HCT116 (cell line): ENCODE data around the gene TENT4A. TPM values are rescaled to one million over a fixed set of nuclear protein-coding genes. Genes with fewer than 3 reads are reported as not detected.

Source experiments
- ATAC-seq: fragments of 200-7000 bp; cut with Tn5 transposase; 2 replicates; pipeline ENCODE4 v1.9.1; 2020; ENCODE audit warnings: mild to moderate bottlenecking, moderate library complexity
- BruUV-seq: library from RNA; stranded (reverse); fragments of 400-500 nt; replicated peaks from 2 replicates; lab custom pipeline; 2021; lab: Mats Ljungman, UMichigan
- CTCF ChIA-PET: fragments of 300-600 bp; sonication (Branson Sonifier 250); formaldehyde crosslinking; loops from one replicate; lab custom pipeline; 2021; ENCODE audit warnings: antibody characterized with exemption; lab: Charles Lee
- POLR2A ChIA-PET: fragments of 300-600, 350-600 bp; sonication (Branson Sonifier 250); formaldehyde crosslinking; loops from one replicate; lab custom pipeline; 2021; ENCODE audit warnings: antibody characterized with exemption; lab: Charles Lee
- RAD21 ChIA-PET, 2 experiments: fragments of 300-600 bp; sonication (Branson Sonifier 250); formaldehyde crosslinking; loops; one replicate each; lab custom pipeline; 2023; ENCODE audit warnings: low total read pairs in 2 of 2; ENCODE audit not compliant: uncharacterized antibody in 2 of 2, unreplicated experiment in 2 of 2, low non-redundant PET in 1 of 2; lab: Charles Lee
- DNase-seq: peaks from one replicate; pipeline ENCODE4 v3.0.0-alpha.2; 2010; ENCODE audit warnings: low read depth, low spot score
- H2AFZ ChIP-seq: fragments of 200-600 bp; shearing (Covaris generic), sonication (generic); 2 replicates; pipeline ENCODE4 v1.6.1; 2017; ENCODE audit warnings: low read depth, mixed run types, mixed read lengths, antibody characterized with exemption, low read length; ENCODE audit not compliant: poor library complexity, severe bottlenecking
- H3K27ac ChIP-seq: 2 replicates; pipeline ENCODE4 v1.5.1; 2012; ENCODE audit warnings: low read depth, low read length
- H3K27me3 ChIP-seq: fragments of 200-600 bp; sonication (generic); 2 replicates; pipeline ENCODE4 v1.6.1; 2016; ENCODE audit warnings: mixed run types, low read length, mixed read lengths; ENCODE audit not compliant: insufficient read depth
- H3K36me3 ChIP-seq, 2 experiments: fragments of 200-500 bp in 1 of 2; fragments of 200-600 bp in 1 of 2; sonication (Bioruptor generic) in 1 of 2; sonication (generic) in 1 of 2; 2 replicates each; pipeline versions ENCODE4 v1.5.1 to v1.6.1; 2014 to 2016; ENCODE audit warnings: low read length in 2 of 2, inconsistent platforms in 1 of 2, mixed read lengths in 1 of 2, mixed run types in 1 of 2; ENCODE audit not compliant: insufficient read depth in 2 of 2, control insufficient read depth in 1 of 2
- H3K4me1 ChIP-seq, 2 experiments: fragments of 200-600 bp in 1 of 2; sonication (generic) in 1 of 2; 2 replicates each; pipeline versions ENCODE4 v1.5.1 to v1.6.1; 2012 to 2017; ENCODE audit warnings: low read length in 2 of 2, inconsistent platforms in 1 of 2, mild to moderate bottlenecking in 1 of 2, mixed read lengths in 1 of 2, mixed run types in 1 of 2, moderate library complexity in 1 of 2; ENCODE audit not compliant: insufficient read depth in 2 of 2, control insufficient read depth in 1 of 2
- H3K4me2 ChIP-seq: fragments of 200-600 bp; sonication (generic); 2 replicates; pipeline ENCODE4 v1.6.1; 2017; ENCODE audit warnings: mixed run types, low read length, mixed read lengths
- H3K4me3 ChIP-seq, 2 experiments: fragments of 200-600 bp in 1 of 2; sonication (generic) in 1 of 2; replicated peaks in 1 of 2; 2 replicates each; pipeline ENCODE4 v1.5.1; 2011 to 2016; ENCODE audit warnings: low read length in 2 of 2, control low read depth in 1 of 2, low read depth in 1 of 2, mild to moderate bottlenecking in 1 of 2, mixed read lengths in 1 of 2, mixed run types in 1 of 2
- H3K79me2 ChIP-seq: fragments of 200-600 bp; sonication (generic); 2 replicates; pipeline ENCODE4 v1.6.1; 2017; ENCODE audit warnings: mild to moderate bottlenecking, mixed run types, low read length, moderate library complexity, mixed read lengths; ENCODE audit not compliant: insufficient read depth
- H3K9ac ChIP-seq: fragments of 200-600 bp; sonication (generic); 2 replicates; pipeline ENCODE4 v1.6.1; 2016; ENCODE audit warnings: low read length, mixed read lengths
- H3K9me2 ChIP-seq: fragments of 200-600 bp; sonication (generic), shearing (Covaris generic); 2 replicates; pipeline ENCODE4 v1.6.1; 2017; ENCODE audit warnings: mixed run types, mild to moderate bottlenecking, moderate library complexity; ENCODE audit not compliant: insufficient read depth
- H3K9me3 ChIP-seq, 2 experiments: fragments of 200-500 bp in 1 of 2; fragments of 200-600 bp in 1 of 2; sonication (Bioruptor generic) in 1 of 2; sonication (generic) in 1 of 2; 2 replicates each; pipeline ENCODE4 v1.6.1; 2014 to 2017; ENCODE audit warnings: low read length in 2 of 2, mixed read lengths in 2 of 2, inconsistent platforms in 1 of 2, low read depth in 1 of 2, mild to moderate bottlenecking in 1 of 2, mixed run types in 1 of 2, moderate library complexity in 1 of 2; ENCODE audit not compliant: control insufficient read depth in 1 of 2, insufficient read depth in 1 of 2
- H4K20me1 ChIP-seq: fragments of 200-600 bp; sonication (generic), shearing (Covaris generic); 2 replicates; pipeline ENCODE4 v1.6.1; 2017; ENCODE audit warnings: mixed run types, mild to moderate bottlenecking, moderate library complexity; ENCODE audit not compliant: insufficient read depth
- ELF1 ChIP-seq: IDR thresholded peaks from 2 replicates; pipeline ENCODE4 v1.6.1; 2012; ENCODE audit warnings: low read depth, borderline replicate concordance
- POLR2A ChIP-seq: IDR thresholded peaks from 2 replicates; pipeline ENCODE4 v1.7.0; 2011; ENCODE audit warnings: borderline replicate concordance; ENCODE audit not compliant: insufficient read depth, insufficient read length; ENCODE audit errors: extremely low read depth
- POLR2AphosphoS5 ChIP-seq: IDR thresholded peaks from 2 replicates; pipeline ENCODE4 v1.6.1; 2011; ENCODE audit warnings: mild to moderate bottlenecking, low read depth, low read length, moderate library complexity
- RAD21 ChIP-seq: IDR thresholded peaks from 2 replicates; pipeline ENCODE4 v1.6.1; 2012; ENCODE audit warnings: low read depth, mild to moderate bottlenecking
- SIN3A ChIP-seq: IDR thresholded peaks from 2 replicates; pipeline ENCODE4 v1.6.1; 2012; ENCODE audit warnings: low read depth
- SP1 ChIP-seq: IDR thresholded peaks from 2 replicates; pipeline ENCODE4 v1.6.1; 2012; ENCODE audit warnings: low read depth
- TCF7L2 ChIP-seq: IDR thresholded peaks from 2 replicates; pipeline ENCODE4 v1.7.0; 2011; ENCODE audit warnings: borderline replicate concordance, inconsistent platforms; ENCODE audit not compliant: insufficient read depth, insufficient read length; ENCODE audit errors: extremely low read depth
- ZFX ChIP-seq: fragments of 450-650 bp; IDR thresholded peaks from 2 replicates; pipeline ENCODE4 v1.6.1; 2017
- intact Hi-C: fragments of 100-400 bp; cut with micrococcal nuclease; formaldehyde crosslinking; loops from 2 replicates; pipeline ENCODE4 v1.10.0; 2022
- total RNA-seq: library from RNA; stranded (reverse); gene quantifications from one replicate; pipeline ENCODE4 v1.2.1, GENCODE V29; 2021; ENCODE audit not compliant: unreplicated experiment
- TF ChIP-seq, protein P1 (sequence below): IDR thresholded peaks from 2 replicates; pipeline ENCODE4 v1.6.1; 2011; ENCODE audit warnings: mild to moderate bottlenecking, low read length, moderate library complexity; ENCODE audit not compliant: insufficient replicate concordance; ENCODE audit errors: extremely low read depth
- TF ChIP-seq, protein P2 (sequence below): IDR thresholded peaks from 2 replicates; pipeline ENCODE4 v1.6.1; 2012; ENCODE audit warnings: low read depth
- TF ChIP-seq, protein P3 (sequence below), 3 experiments: fragments of 200-600 bp in 1 of 3; sonication (generic) in 1 of 3; IDR thresholded peaks in 2 of 3; conservative IDR thresholded peaks in 1 of 3; 2 replicates each; pipeline ENCODE4 v1.5.1; 2012 to 2017; ENCODE audit warnings: low read depth in 2 of 3, low read length in 2 of 3, antibody characterized with exemption in 1 of 3, borderline replicate concordance in 1 of 3, control low read depth in 1 of 3, mild to moderate bottlenecking in 1 of 3, mixed read lengths in 1 of 3, mixed run types in 1 of 3, moderate library complexity in 1 of 3; ENCODE audit not compliant: insufficient read depth in 1 of 3
- TF ChIP-seq, protein P4 (sequence below): IDR thresholded peaks from 2 replicates; pipeline ENCODE4 v1.6.1; 2012

The TENT4A gene
- total RNA-seq, 1 experiment from 2014 or later, result 39.8 TPM

DNA sequence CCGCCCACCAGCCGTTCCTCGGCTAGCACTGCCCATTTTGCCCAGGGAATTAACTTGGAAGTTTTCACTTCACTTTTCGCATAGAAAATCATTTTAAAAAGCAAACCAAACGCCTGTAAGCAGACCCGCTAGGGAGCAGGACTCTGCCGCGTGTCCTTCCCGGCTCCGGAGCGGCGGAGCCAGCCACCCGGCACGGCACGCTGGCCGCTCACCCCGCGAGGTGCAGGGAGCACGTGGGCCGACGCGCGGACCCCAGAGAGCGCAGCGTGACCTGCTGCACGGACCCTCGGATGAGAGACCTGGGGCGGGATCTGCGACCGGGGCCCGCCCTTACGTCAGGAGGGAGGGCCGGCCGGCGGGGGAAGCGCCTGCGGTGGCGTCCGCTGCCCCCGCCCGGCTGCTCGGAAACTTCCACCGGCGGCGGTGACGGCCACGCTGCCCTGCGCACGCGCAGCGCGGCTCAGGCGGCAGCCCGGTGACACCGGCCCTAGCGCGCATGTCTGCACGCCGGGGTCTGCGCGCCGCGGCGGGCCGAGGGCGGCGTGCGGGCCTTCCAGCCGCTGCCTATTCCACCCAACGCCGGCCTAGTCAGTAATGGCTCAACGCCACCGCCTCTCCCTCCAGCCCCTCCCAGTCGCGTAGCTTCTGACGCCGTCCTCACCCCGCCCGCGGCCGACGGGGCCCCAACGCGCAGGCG lies 507 bp upstream of the TENT4A start:
- TF ChIP-seq SP1, result peak; percentile 40
- TF ChIP-seq TCF7L2, result no peak
- TF ChIP-seq ZFX, result peak; percentile 58
- TF ChIP-seq SIN3A, result peak; percentile 78
- peak; percentile 50 for TF ChIP-seq POLR2A
- TF ChIP-seq, protein P1, sequence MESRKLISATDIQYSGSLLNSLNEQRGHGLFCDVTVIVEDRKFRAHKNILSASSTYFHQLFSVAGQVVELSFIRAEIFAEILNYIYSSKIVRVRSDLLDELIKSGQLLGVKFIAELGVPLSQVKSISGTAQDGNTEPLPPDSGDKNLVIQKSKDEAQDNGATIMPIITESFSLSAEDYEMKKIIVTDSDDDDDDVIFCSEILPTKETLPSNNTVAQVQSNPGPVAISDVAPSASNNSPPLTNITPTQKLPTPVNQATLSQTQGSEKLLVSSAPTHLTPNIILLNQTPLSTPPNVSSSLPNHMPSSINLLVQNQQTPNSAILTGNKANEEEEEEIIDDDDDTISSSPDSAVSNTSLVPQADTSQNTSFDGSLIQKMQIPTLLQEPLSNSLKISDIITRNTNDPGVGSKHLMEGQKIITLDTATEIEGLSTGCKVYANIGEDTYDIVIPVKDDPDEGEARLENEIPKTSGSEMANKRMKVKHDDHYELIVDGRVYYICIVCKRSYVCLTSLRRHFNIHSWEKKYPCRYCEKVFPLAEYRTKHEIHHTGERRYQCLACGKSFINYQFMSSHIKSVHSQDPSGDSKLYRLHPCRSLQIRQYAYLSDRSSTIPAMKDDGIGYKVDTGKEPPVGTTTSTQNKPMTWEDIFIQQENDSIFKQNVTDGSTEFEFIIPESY, result peak; percentile 9
- TF ChIP-seq, protein P2, sequence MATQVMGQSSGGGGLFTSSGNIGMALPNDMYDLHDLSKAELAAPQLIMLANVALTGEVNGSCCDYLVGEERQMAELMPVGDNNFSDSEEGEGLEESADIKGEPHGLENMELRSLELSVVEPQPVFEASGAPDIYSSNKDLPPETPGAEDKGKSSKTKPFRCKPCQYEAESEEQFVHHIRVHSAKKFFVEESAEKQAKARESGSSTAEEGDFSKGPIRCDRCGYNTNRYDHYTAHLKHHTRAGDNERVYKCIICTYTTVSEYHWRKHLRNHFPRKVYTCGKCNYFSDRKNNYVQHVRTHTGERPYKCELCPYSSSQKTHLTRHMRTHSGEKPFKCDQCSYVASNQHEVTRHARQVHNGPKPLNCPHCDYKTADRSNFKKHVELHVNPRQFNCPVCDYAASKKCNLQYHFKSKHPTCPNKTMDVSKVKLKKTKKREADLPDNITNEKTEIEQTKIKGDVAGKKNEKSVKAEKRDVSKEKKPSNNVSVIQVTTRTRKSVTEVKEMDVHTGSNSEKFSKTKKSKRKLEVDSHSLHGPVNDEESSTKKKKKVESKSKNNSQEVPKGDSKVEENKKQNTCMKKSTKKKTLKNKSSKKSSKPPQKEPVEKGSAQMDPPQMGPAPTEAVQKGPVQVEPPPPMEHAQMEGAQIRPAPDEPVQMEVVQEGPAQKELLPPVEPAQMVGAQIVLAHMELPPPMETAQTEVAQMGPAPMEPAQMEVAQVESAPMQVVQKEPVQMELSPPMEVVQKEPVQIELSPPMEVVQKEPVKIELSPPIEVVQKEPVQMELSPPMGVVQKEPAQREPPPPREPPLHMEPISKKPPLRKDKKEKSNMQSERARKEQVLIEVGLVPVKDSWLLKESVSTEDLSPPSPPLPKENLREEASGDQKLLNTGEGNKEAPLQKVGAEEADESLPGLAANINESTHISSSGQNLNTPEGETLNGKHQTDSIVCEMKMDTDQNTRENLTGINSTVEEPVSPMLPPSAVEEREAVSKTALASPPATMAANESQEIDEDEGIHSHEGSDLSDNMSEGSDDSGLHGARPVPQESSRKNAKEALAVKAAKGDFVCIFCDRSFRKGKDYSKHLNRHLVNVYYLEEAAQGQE, result no peak
- TF ChIP-seq, protein P3, sequence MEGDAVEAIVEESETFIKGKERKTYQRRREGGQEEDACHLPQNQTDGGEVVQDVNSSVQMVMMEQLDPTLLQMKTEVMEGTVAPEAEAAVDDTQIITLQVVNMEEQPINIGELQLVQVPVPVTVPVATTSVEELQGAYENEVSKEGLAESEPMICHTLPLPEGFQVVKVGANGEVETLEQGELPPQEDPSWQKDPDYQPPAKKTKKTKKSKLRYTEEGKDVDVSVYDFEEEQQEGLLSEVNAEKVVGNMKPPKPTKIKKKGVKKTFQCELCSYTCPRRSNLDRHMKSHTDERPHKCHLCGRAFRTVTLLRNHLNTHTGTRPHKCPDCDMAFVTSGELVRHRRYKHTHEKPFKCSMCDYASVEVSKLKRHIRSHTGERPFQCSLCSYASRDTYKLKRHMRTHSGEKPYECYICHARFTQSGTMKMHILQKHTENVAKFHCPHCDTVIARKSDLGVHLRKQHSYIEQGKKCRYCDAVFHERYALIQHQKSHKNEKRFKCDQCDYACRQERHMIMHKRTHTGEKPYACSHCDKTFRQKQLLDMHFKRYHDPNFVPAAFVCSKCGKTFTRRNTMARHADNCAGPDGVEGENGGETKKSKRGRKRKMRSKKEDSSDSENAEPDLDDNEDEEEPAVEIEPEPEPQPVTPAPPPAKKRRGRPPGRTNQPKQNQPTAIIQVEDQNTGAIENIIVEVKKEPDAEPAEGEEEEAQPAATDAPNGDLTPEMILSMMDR (IDR thresholded peaks at IDR 0.05 in 2 of 3, conservative IDR thresholded peaks at IDR 0.05 in 1 of 3; ENCODE audit: borderline replicate concordance in 1 of 3, insufficient read depth in 1 of 3, low read depth in 2 of 3, low read length in 2 of 3), result no peak
- TF ChIP-seq POLR2AphosphoS5, result peak; percentile 79; the same call in 1 of the 2 replicates
- TF ChIP-seq RAD21, result peak; percentile 2; the same call in 1 of the 2 replicates
- TF ChIP-seq ELF1, result no peak
- TF ChIP-seq, protein P4, sequence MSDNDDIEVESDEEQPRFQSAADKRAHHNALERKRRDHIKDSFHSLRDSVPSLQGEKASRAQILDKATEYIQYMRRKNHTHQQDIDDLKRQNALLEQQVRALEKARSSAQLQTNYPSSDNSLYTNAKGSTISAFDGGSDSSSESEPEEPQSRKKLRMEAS, result peak; percentile 92
- Histone ChIP-seq H3K4me2 (peak overlapping the region; percentile 92), H3K9me2 (no peaks in the 10 kb centered on the region), H3K9ac (peak overlapping the region; percentile 96), H3K27ac (peak overlapping the region; percentile 98), H3K27me3 (no peaks in the 10 kb centered on the region), H3K4me3 (peak overlapping the region; percentile 59 to 75), H2AFZ (peak overlapping the region; percentile 48), H3K36me3 (peaks cover 0 to 23% of the 10 kb centered on the region in 2 experiments; a peak in 1 of 4 replicates), H3K4me1 (peaks cover 15 to 29% of the 10 kb centered on the region in 2 experiments), H4K20me1 (peaks cover 12% of the 10 kb centered on the region), H3K9me3 (no peaks in the 10 kb centered on the region), H3K79me2 (peaks cover 35% of the 10 kb centered on the region)
- POLR2A ChIA-PET, result no interaction called here
- intact Hi-C loops, result loop anchor here (1.0 kb wide), 2 partner anchors 79 to 334 kb away; partner anchors contain the start of genes MED10, NSUN2 and SRD5A1
- DNase-seq, result peak; percentile 89
- BruUV-seq, result no TSS peak
- CTCF ChIA-PET, result no interaction called here
- peak; percentile 74 for ATAC-seq
- RAD21 ChIA-PET, result interaction anchor here in 1 of 2 experiments (1.0 kb wide), 1 partner anchor 80 kb away, joined by 4 read pairs; the partner anchor contains the start of genes NSUN2 and SRD5A1
